Tibial nerve (tissue), 4 donors: Measurements from ENCODE around the gene DCP2. TPM values are rescaled to one million over a fixed set of nuclear protein-coding genes. Genes with fewer than 3 reads are reported as not detected.

Experiments
- DNase-seq, 2 donors: peaks; one replicate each; pipeline ENCODE4 v3.0.0-alpha.2; 2019; ENCODE audit warnings: low spot score in 2 of 2
- H3K27ac ChIP-seq, 4 donors: fragments of 200-600 bp; sonication (generic) in 3 of 4; one replicate each; pipeline ENCODE4 v1.5.1; 2017 to 2019; ENCODE audit warnings: mild to moderate bottlenecking in 1 of 4
- H3K27me3 ChIP-seq, 2 donors: fragments of 200-600 bp; sonication (generic) in 1 of 2; one replicate each; pipeline versions ENCODE4 v1.5.1 to v1.6.0; 2017 to 2019
- H3K36me3 ChIP-seq, 3 donors: fragments of 200-600 bp; sonication (generic); one replicate each; pipeline ENCODE4 v1.5.1; 2018 to 2019
- H3K4me1 ChIP-seq, 4 donors: fragments of 200-600 bp; sonication (generic) in 3 of 4; one replicate each; pipeline ENCODE4 v1.5.1; 2017 to 2019
- H3K4me3 ChIP-seq, 4 donors: fragments of 200-600 bp; sonication (generic) in 3 of 4; one replicate each; pipeline ENCODE4 v1.5.1; 2017 to 2019; ENCODE audit warnings: mild to moderate bottlenecking in 1 of 4, moderate library complexity in 1 of 4
- H3K9me3 ChIP-seq, 4 donors: fragments of 200-600 bp; sonication (generic) in 3 of 4; one replicate each; pipeline ENCODE4 v1.5.1; 2017 to 2019
- EP300 ChIP-seq, 2 donors: sonication (generic); formaldehyde crosslinking; IDR thresholded peaks; one replicate each; pipeline ENCODE4 v1.6.1; 2017; ENCODE audit warnings: antibody characterized with exemption in 2 of 2, mild to moderate bottlenecking in 1 of 2
- POLR2A ChIP-seq, 2 donors: fragments of 450-650 bp; IDR thresholded peaks; one replicate each; pipeline ENCODE4 v1.6.1; 2017; ENCODE audit warnings: antibody characterized with exemption in 2 of 2, mild to moderate bottlenecking in 2 of 2, moderate library complexity in 2 of 2
- WGBS, 2 donors: methylation state at CpG; one replicate each; pipeline ENCODE4 v1.1.5; 2018; 5-methylcytosine and 5-hydroxymethylcytosine counted together
- total RNA-seq, 4 donors: library from RNA; depleted of rRNA; stranded (reverse); fragments of >200 nt; gene quantifications; one replicate each; pipeline ENCODE4 v1.1.0, GENCODE V29; 2016
- TF ChIP-seq, protein P1 (sequence below), 5 experiments: fragments of 200-600 bp in 3 of 5; fragments of 450-650 bp in 2 of 5; sonication (generic) in 3 of 5; IDR thresholded peaks; one replicate each; pipeline ENCODE4 v1.5.1; 2016 to 2019; ENCODE audit warnings: antibody characterized with exemption in 5 of 5, mild to moderate bottlenecking in 3 of 5, moderate library complexity in 2 of 5

The DCP2 gene
- total RNA-seq, 4 donors from 2014 or later, result 26.7 to 35.3 (median 29.8) TPM

- 63 to 65% methylated on average over 6 of the region's 6 CpGs for WGBS, 2 donors
- TF ChIP-seq, protein P1, sequence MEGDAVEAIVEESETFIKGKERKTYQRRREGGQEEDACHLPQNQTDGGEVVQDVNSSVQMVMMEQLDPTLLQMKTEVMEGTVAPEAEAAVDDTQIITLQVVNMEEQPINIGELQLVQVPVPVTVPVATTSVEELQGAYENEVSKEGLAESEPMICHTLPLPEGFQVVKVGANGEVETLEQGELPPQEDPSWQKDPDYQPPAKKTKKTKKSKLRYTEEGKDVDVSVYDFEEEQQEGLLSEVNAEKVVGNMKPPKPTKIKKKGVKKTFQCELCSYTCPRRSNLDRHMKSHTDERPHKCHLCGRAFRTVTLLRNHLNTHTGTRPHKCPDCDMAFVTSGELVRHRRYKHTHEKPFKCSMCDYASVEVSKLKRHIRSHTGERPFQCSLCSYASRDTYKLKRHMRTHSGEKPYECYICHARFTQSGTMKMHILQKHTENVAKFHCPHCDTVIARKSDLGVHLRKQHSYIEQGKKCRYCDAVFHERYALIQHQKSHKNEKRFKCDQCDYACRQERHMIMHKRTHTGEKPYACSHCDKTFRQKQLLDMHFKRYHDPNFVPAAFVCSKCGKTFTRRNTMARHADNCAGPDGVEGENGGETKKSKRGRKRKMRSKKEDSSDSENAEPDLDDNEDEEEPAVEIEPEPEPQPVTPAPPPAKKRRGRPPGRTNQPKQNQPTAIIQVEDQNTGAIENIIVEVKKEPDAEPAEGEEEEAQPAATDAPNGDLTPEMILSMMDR (IDR thresholded peaks at IDR 0.05), result no peak
- no peak for TF ChIP-seq EP300 (IDR thresholded peaks at IDR 0.05)
- no peak for TF ChIP-seq POLR2A (IDR thresholded peaks at IDR 0.05)
- no peaks in the 10 kb centered on the region for H3K27me3 ChIP-seq
Observed at GRCh38 chr5:113024076-113024697, 47.6 kb downstream of the DCP2 start.

DNA sequence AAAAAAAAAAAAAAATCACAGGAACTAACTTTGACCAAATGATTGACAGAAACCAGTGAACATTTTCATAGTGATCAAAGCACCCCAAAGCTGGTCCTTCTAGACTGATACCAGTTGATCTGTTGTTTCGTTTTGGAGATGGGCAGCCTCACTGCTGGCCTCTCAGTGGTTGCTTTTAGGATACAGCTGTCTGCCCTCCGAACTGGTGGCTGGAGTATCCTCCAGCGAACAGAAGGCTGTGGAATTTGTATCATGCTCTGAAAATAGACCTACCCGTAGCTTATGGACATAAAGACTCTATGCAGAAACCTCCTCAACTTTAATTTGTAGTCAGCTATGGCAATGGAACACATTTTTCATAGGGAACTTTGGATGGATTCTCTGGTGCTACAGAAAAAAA lies 49.0 kb downstream of the DCP2 start:
- Histone ChIP-seq H3K4me3 (no peak overlapping the region), H3K36me3 (peaks cover 0 to 51% (median 0%) of the 10 kb centered on the region in 3 donors), H3K27ac (no peak overlapping the region), H3K4me1 (peaks cover 0 to 7% (median 0%) of the 10 kb centered on the region in 4 donors), H3K9me3 (no peaks in the 10 kb centered on the region), H3K27me3 (no peaks in the 10 kb centered on the region)
- no peak for DNase-seq
- 77 to 86% methylated on average over 4 of the region's 4 CpGs for WGBS, 2 donors
- TF ChIP-seq POLR2A (IDR thresholded peaks at IDR 0.05) (no peak), EP300 (IDR thresholded peaks at IDR 0.05) (no peak)
- TF ChIP-seq, protein P1 (IDR thresholded peaks at IDR 0.05), result no peak

More at GRCh38 chr5:113024076-113024697, 47.6 kb downstream of the DCP2 start:
- H3K4me3 ChIP-seq, result no peak overlapping the region
- no peaks in the 10 kb centered on the region for H3K9me3 ChIP-seq
- H3K36me3 ChIP-seq, result peaks cover 0 to 43% (median 0%) of the 10 kb centered on the region in 3 donors
- no peak for DNase-seq
- no peak overlapping the region for H3K27ac ChIP-seq
- H3K4me1 ChIP-seq, result peaks cover 0 to 8% (median 0%) of the 10 kb centered on the region in 4 donors

DNA sequence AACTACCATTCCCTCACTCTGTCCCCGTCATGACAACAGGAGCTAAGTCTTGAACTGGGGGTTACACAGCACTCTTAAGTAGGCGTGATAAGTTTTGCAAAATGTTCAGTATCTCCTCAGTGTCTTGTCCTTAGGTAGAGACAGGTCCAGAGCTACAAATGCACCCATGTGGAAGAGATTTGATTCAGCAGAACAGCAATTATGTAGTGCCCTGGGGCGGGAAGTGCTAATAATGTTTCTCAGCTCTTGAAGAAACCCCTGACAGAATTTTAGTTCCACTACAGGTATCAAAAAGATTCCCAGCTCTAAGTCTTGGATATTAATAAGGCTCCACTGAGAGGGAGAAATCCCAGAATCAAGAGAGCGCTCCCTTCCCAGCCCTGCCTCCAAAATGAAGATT lies 49.6 kb downstream of the DCP2 start:
- H3K4me3 ChIP-seq, result no peak overlapping the region
- DNase-seq, result no peak
- no peak overlapping the region for H3K27ac ChIP-seq
- no peaks in the 10 kb centered on the region for H3K9me3 ChIP-seq
- TF ChIP-seq EP300 (IDR thresholded peaks at IDR 0.05), result no peak
- TF ChIP-seq POLR2A (IDR thresholded peaks at IDR 0.05), result no peak
- TF ChIP-seq, protein P1 (IDR thresholded peaks at IDR 0.05), result no peak
- WGBS, 2 donors, result 85 to 93% methylated on average over 4 of the region's 4 CpGs
- H3K36me3 ChIP-seq, result peaks cover 0 to 51% (median 0%) of the 10 kb centered on the region in 3 donors
- peaks cover 0 to under 1% (median 0%) of the 10 kb centered on the region in 4 donors for H3K4me1 ChIP-seq
- no peaks in the 10 kb centered on the region for H3K27me3 ChIP-seq

DNA sequence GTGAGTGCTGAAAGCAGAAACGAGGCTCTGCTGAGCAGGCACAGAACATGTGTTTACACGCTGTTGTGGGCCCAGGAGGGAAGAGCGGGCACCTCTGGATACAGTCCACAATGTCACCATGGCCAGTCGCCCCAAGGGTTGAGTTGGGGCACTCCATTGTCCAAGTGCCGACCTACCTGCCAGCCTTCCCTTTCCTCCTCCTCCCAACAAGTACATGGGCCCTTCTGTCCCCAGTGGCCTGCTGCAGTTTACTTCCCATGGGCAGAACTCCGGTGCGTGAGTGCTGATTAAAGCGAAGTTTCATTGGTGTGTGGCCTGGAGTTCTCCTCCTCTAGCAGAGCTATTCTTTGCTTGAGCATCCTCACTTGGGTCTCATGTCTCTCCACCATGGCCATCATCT lies 50.4 kb downstream of the DCP2 start:
- Histone ChIP-seq H3K27me3 (no peaks in the 10 kb centered on the region), H3K27ac (no peak overlapping the region), H3K9me3 (no peaks in the 10 kb centered on the region), H3K4me1 (no peaks in the 10 kb centered on the region), H3K4me3 (no peak overlapping the region), H3K36me3 (peaks cover 0 to 51% (median 0%) of the 10 kb centered on the region in 3 donors)
- WGBS, 2 donors, result 85 to 92% methylated on average over 8 of the region's 8 CpGs
- TF ChIP-seq POLR2A (IDR thresholded peaks at IDR 0.05) (no peak), EP300 (IDR thresholded peaks at IDR 0.05) (no peak)
- TF ChIP-seq, protein P1 (IDR thresholded peaks at IDR 0.05), result no peak
- DNase-seq, result no peak

- peaks cover 0 to 51% (median 0%) of the 10 kb centered on the region in 3 donors for H3K36me3 ChIP-seq
- no peak for TF ChIP-seq POLR2A (IDR thresholded peaks at IDR 0.05)
- no peak for TF ChIP-seq EP300 (IDR thresholded peaks at IDR 0.05)
- TF ChIP-seq, protein P1 (IDR thresholded peaks at IDR 0.05), result no peak
- 78 to 81% methylated on average over 5 of the region's 5 CpGs for whole genome bisulfite sequencing, 2 donors
- DNase-seq, result no peak
- H3K4me1 ChIP-seq, result peaks cover 0 to under 1% (median 0%) of the 10 kb centered on the region in 4 donors
- no peaks in the 10 kb centered on the region for H3K27me3 ChIP-seq
- no peaks in the 10 kb centered on the region for H3K9me3 ChIP-seq
- no peak overlapping the region for H3K27ac ChIP-seq
- no peak overlapping the region for H3K4me3 ChIP-seq
Observed at GRCh38 chr5:113027431-113027830, 50.8 kb downstream of the DCP2 start.
